GM23338 (cell line): Measurements from ENCODE around the gene STRN4. TPM values are rescaled to one million over a fixed set of nuclear protein-coding genes. Genes with fewer than 3 reads are reported as not detected.

Experiments used
- ATAC-seq: fragments of 200-7000 bp; cut with Tn5 transposase; 3 replicates; pipeline ENCODE4 v1.9.1; 2020
- DNase-seq: peaks from one replicate; pipeline ENCODE4 v3.0.0-alpha.2; 2015; ENCODE audit warnings: low spot score
- H2AFZ ChIP-seq: fragments of 200-600 bp; sonication (generic); 2 replicates; pipeline ENCODE4 v1.8.0; 2016; ENCODE audit warnings: antibody characterized with exemption, mild to moderate bottlenecking, moderate library complexity
- H3F3A ChIP-seq: fragments of 200-600 bp; sonication (generic); replicated peaks from 2 replicates; pipeline ENCODE4 v1.8.0; 2017; ENCODE audit warnings: antibody characterized with exemption, mixed run types, low read depth
- H3K27ac ChIP-seq: fragments of 200-600 bp; sonication (generic); 2 replicates; pipeline ENCODE4 v1.6.1; 2016; ENCODE audit warnings: low read depth
- H3K27me3 ChIP-seq: fragments of 200-600 bp; sonication (generic); 2 replicates; pipeline ENCODE4 v1.8.0; 2016; ENCODE audit warnings: mild to moderate bottlenecking, mixed run types, moderate library complexity; ENCODE audit not compliant: insufficient read depth
- H3K36me3 ChIP-seq: fragments of 200-600 bp; sonication (generic); 2 replicates; pipeline ENCODE4 v1.8.0; 2016; ENCODE audit warnings: mild to moderate bottlenecking; ENCODE audit not compliant: insufficient read depth
- H3K4me1 ChIP-seq: fragments of 200-600 bp; sonication (generic); 2 replicates; pipeline ENCODE4 v1.8.0; 2016; ENCODE audit warnings: mild to moderate bottlenecking, moderate library complexity; ENCODE audit not compliant: insufficient read depth
- H3K4me2 ChIP-seq: fragments of 200-600 bp; sonication (generic); 2 replicates; pipeline ENCODE4 v1.7.1; 2017; ENCODE audit warnings: mixed run types
- H3K4me3 ChIP-seq: fragments of 200-600 bp; sonication (generic); 2 replicates; pipeline ENCODE4 v1.6.1; 2016; ENCODE audit warnings: mixed run types
- H3K79me2 ChIP-seq: fragments of 200-600 bp; sonication (generic); replicated peaks from 2 replicates; pipeline ENCODE4 v1.8.0; 2017; ENCODE audit warnings: mild to moderate bottlenecking; ENCODE audit not compliant: insufficient read depth
- H3K9me2 ChIP-seq: fragments of 200-600 bp; sonication (generic); 2 replicates; pipeline ENCODE4 v1.8.0; 2017; ENCODE audit not compliant: insufficient read depth
- H4K20me1 ChIP-seq: fragments of 200-600 bp; sonication (generic); replicated peaks from 2 replicates; pipeline ENCODE4 v1.8.0; 2017; ENCODE audit warnings: mild to moderate bottlenecking; ENCODE audit not compliant: insufficient read depth
- H3K27ac Mint-ChIP-seq: 2 replicates; pipeline ENCODE4 v1.8.0; 2020; ENCODE audit warnings: inconsistent platforms, mild to moderate bottlenecking, moderate library complexity, mixed read lengths
- H3K27me3 Mint-ChIP-seq: 3 replicates; pipeline ENCODE4 v1.8.0; 2022; ENCODE audit warnings: low read depth, mild to moderate bottlenecking, moderate library complexity, mixed read lengths, inconsistent platforms; ENCODE audit not compliant: insufficient read depth, poor library complexity
- H3K36me3 Mint-ChIP-seq: 3 replicates; pipeline ENCODE4 v1.8.0; 2021; ENCODE audit warnings: low read depth, mild to moderate bottlenecking, inconsistent platforms, moderate library complexity, mixed read lengths
- H3K4me1 Mint-ChIP-seq: 3 replicates; pipeline ENCODE4 v1.8.0; 2020; ENCODE audit warnings: mild to moderate bottlenecking, inconsistent platforms, mixed read lengths
- H3K4me3 Mint-ChIP-seq: 3 replicates; pipeline ENCODE4 v1.8.0; 2021; ENCODE audit warnings: moderate library complexity, mild to moderate bottlenecking, inconsistent platforms, mixed read lengths
- H3K9me3 Mint-ChIP-seq: 3 replicates; pipeline ENCODE4 v1.8.0; 2020; ENCODE audit warnings: moderate library complexity, mild to moderate bottlenecking, inconsistent platforms, mixed read lengths
- POLR2AphosphoS5 ChIP-seq: IDR thresholded peaks from 2 replicates; pipeline ENCODE4 v1.6.1; 2016; ENCODE audit warnings: antibody characterized with exemption, low read depth
- polyA plus RNA-seq: library from polyadenylated mRNA; unstranded; fragments of >200 nt; fragmentation: Nextera tagmentation; extraction: Ambion mirVana; gene quantifications from 2 replicates; pipeline ENCODE4 v1.2.1, GENCODE V29; 2016
- total RNA-seq: library from RNA; depleted of rRNA; stranded (reverse); fragments of >200 nt; shearing (Covaris generic); gene quantifications from 2 replicates; pipeline ENCODE4 v1.2.3, GENCODE V29; 2014
- TF ChIP-seq, protein P1 (sequence below): IDR thresholded peaks from 2 replicates; pipeline ENCODE4 v1.6.1; 2016; ENCODE audit warnings: antibody characterized with exemption
- TF ChIP-seq, protein P2 (sequence below): fragments of 250-450 bp; sonication (Bioruptor Pico); IDR thresholded peaks from 2 replicates; pipeline ENCODE4 v1.5.0; 2020; ENCODE audit warnings: mild to moderate bottlenecking, moderate library complexity

STRN4 gene
- total and polyA plus RNA-seq, 2 experiments from 2014 or later: 62.1 to 140 TPM

DNA sequence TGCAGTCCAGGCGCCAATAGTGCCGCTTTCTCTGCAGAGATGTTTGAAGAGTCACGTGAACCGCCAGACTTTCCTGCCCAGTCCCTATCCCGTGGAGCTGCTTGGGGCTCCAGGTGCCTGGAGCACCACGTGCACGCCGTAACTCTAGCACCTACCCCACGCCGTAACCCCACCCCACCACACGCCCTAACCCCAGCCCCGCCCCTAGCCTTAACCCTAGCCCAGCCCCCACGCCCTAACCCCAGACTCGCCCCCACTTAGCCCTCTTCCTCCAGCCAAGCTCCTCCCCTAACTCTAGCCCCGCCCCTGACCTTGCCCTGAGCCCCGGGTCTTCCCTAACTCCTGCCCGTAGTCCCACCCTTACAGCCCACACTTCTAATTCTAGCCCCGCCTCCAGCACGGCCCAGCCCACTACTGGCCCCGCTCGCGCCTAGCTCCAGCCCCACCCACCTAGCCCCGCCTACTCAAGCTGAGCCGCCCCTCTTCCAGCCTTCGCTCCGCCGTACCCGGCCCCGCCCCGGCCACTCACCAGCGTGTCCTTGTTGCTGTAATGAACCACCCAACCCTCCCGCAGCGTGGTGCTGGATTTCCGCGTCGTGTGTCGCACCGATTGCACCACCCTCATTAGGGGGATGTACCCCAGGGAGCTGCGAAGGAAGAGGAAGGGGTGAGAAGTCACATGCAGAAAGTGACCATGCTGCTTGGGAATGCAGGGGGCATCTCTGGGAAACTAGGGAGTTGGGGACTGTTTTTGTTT, 48.9 kb downstream of the STRN4 start:
- H3K27ac Mint-ChIP-seq: peak overlapping the region; percentile 73; the same call in 1 of the 2 replicates
- Histone ChIP-seq H3K36me3 (peaks cover 71% of the 10 kb centered on the region), H4K20me1 (peaks cover 32% of the 10 kb centered on the region), H3K4me3 (peak overlapping the region; percentile 49), H3K27ac (peak overlapping the region; percentile 84; the same call in 1 of the 2 replicates), H3F3A (peaks cover 7% of the 10 kb centered on the region; the same call in 1 of the 2 replicates), H3K9me2 (no peaks in the 10 kb centered on the region), H3K79me2 (0 out of 2 replicates have a peak, but pooled peaks cover 3% of the 10 kb centered on the region), H3K4me1 (peaks cover 4% of the 10 kb centered on the region; the same call in 1 of the 2 replicates), H2AFZ (no peak overlapping the region), H3K27me3 (no peaks in the 10 kb centered on the region), H3K4me2 (peak overlapping the region; percentile 75)
- H3K9me3 Mint-ChIP-seq: no peaks in the 10 kb centered on the region
- peaks cover 10% of the 10 kb centered on the region for H3K4me1 Mint-ChIP-seq
- H3K36me3 Mint-ChIP-seq: peaks cover 83% of the 10 kb centered on the region
- DNase-seq (peak; percentile 99), ATAC-seq (peak; percentile 98)
- TF ChIP-seq, protein P1, sequence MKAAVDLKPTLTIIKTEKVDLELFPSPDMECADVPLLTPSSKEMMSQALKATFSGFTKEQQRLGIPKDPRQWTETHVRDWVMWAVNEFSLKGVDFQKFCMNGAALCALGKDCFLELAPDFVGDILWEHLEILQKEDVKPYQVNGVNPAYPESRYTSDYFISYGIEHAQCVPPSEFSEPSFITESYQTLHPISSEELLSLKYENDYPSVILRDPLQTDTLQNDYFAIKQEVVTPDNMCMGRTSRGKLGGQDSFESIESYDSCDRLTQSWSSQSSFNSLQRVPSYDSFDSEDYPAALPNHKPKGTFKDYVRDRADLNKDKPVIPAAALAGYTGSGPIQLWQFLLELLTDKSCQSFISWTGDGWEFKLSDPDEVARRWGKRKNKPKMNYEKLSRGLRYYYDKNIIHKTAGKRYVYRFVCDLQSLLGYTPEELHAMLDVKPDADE: no peak
- peak; percentile 42 for TF ChIP-seq POLR2AphosphoS5
- TF ChIP-seq, protein P2, sequence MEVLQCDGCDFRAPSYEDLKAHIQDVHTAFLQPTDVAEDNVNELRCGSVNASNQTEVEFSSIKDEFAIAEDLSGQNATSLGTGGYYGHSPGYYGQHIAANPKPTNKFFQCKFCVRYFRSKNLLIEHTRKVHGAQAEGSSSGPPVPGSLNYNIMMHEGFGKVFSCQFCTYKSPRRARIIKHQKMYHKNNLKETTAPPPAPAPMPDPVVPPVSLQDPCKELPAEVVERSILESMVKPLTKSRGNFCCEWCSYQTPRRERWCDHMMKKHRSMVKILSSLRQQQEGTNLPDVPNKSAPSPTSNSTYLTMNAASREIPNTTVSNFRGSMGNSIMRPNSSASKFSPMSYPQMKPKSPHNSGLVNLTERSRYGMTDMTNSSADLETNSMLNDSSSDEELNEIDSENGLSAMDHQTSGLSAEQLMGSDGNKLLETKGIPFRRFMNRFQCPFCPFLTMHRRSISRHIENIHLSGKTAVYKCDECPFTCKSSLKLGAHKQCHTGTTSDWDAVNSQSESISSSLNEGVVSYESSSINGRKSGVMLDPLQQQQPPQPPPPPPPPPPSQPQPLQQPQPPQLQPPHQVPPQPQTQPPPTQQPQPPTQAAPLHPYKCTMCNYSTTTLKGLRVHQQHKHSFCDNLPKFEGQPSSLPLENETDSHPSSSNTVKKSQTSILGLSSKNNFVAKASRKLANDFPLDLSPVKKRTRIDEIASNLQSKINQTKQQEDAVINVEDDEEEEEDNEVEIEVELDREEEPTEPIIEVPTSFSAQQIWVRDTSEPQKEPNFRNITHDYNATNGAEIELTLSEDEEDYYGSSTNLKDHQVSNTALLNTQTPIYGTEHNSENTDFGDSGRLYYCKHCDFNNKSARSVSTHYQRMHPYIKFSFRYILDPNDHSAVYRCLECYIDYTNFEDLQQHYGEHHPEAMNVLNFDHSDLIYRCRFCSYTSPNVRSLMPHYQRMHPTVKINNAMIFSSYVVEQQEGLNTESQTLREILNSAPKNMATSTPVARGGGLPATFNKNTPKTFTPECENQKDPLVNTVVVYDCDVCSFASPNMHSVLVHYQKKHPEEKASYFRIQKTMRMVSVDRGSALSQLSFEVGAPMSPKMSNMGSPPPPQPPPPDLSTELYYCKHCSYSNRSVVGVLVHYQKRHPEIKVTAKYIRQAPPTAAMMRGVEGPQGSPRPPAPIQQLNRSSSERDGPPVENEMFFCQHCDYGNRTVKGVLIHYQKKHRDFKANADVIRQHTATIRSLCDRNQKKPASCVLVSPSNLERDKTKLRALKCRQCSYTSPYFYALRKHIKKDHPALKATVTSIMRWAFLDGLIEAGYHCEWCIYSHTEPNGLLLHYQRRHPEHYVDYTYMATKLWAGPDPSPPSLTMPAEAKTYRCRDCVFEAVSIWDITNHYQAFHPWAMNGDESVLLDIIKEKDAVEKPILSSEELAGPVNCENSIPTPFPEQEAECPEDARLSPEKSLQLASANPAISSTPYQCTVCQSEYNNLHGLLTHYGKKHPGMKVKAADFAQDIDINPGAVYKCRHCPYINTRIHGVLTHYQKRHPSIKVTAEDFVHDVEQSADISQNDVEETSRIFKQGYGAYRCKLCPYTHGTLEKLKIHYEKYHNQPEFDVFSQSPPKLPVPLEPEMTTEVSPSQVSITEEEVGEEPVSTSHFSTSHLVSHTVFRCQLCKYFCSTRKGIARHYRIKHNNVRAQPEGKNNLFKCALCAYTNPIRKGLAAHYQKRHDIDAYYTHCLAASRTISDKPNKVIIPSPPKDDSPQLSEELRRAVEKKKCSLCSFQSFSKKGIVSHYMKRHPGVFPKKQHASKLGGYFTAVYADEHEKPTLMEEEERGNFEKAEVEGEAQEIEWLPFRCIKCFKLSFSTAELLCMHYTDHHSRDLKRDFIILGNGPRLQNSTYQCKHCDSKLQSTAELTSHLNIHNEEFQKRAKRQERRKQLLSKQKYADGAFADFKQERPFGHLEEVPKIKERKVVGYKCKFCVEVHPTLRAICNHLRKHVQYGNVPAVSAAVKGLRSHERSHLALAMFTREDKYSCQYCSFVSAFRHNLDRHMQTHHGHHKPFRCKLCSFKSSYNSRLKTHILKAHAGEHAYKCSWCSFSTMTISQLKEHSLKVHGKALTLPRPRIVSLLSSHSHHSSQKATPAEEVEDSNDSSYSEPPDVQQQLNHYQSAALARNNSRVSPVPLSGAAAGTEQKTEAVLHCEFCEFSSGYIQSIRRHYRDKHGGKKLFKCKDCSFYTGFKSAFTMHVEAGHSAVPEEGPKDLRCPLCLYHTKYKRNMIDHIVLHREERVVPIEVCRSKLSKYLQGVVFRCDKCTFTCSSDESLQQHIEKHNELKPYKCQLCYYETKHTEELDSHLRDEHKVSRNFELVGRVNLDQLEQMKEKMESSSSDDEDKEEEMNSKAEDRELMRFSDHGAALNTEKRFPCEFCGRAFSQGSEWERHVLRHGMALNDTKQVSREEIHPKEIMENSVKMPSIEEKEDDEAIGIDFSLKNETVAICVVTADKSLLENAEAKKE (CRISPR knock-in tag): no peak
- peaks cover 7% of the 10 kb centered on the region for H3K27me3 Mint-ChIP-seq
- H3K4me3 Mint-ChIP-seq: peak overlapping the region; percentile 66
